SKM-1 treated with dmso at 0.1 percent for 144 hours (cell line): ENCODE results near the gene BRSK2.

Experiments
- DNase-seq: peaks from one replicate; lab custom pipeline; 2025; ENCODE audit not compliant: unreplicated experiment; lab: John Stamatoyannopoulos, UW

Gene BRSK2

DNA sequence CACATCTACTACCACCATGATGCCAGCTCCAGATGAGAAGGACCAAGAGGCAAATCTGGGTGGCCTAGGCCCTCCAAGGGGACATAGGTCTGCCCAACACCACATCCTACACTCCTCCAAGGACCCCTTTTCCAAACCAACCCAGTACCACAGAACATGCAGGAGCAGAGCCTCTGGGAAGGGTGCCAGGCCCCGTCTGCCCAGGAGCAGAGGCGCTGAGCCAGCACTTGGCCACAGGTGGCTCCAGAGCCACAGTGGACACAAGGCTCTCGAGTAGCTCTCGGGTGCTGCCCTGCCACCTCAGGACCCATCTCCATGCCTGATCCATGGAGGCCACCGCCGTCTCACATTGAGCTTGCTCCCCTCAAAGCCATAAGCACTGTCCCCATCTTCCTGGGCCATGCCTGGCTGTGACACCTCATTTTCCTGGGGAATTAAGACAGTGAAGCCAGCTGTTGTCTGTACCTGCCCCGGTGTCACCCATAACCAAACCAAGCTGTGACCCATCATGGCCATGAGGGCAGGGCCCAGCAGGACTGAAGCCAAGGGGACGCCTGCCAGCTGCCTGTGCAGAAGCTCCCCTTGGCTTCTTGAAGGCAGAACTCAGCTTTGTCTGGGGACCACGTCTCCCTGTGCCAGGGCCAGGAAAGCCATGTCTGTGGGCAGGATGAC, 89.4 kb downstream of the BRSK2 start:
- DNase-seq, result no peak

DNA sequence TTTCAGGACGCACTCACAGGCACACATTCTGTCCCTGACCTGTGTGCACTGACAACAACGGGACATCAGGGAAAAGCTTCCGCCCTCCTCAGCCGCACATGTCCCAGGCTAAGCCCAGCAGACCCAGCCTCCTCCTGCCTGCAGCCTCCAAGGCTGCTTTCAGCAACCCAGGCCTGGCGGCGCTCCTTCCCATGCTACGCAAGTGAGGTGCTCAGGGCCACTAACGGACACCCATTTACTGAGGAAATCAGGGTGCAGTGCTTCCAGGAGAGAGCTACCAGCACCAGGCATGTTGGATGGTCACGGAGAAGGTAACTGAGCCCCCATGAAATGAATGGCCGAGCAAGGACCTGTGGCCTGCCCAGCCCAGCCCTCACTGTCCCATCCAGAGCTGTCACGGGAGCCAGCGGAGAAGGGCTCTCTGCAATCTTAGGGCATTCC, 90.0 kb downstream of the BRSK2 start:
- DNase-seq, result no peak

DNA sequence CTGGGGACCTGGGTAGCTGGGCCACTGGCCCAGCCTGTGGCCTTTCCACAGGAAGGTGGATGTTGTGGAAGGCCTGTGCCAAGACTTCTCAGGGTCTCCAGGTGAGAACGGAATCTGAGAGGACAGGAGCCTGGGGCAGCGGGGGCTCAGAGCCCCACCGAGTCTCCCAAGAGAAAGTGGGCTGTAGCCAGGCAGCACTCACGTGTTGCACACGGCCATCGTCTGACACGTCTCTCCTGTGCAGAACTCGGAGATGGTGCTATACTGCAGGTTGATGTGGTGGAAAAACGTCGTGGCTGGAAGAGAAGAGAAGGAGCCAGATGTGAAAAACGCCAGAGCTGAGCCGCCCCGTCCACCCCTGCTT, 90.4 kb downstream of the BRSK2 start:
- no peak for DNase-seq

DNA sequence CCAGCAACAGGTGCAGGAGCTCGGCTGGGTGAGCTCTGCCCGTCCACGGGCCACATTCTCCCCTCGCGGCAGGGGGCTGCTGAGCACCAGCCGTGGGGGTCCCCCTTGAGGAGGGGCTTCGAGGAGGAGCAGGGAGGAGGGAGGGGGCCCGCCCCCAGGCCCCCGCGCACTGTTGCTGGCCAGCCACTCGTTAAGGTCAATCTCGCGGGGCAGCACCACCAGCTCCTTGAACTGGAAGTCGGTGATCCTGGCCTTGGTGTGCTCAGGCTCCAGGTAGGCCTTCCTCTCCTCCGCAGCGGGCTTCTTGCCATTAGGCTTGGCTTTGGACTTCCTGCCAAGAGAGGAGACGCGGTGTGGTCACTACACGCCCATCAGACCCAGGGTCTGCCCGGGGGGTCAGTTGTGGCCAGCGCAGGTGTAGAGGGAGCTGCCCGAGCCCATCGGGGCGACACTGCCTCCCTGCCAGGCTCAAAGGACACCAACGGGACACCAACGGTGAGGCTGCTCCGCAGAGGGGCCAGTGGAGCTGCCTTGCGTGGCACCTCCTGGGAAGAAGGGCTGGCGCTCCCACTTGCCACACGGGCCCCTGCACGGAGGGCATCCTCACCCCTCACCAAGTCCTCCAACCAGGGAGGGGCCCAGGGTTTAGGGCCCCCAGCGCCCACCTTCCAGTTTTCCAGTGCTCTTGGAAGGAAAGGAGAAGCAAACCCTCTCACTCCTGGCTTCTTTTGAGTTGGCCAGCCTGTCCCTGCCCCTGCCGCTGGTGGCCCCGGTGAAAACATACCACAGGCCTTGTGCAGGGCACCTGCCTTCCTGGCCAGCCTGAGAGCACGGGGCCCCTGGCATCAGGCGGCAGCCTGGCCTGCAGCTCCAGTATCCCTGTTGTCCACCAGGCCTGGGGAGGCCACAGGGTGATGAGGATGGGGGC, 91.1 kb downstream of the BRSK2 start:
- DNase-seq, result no peak

DNA sequence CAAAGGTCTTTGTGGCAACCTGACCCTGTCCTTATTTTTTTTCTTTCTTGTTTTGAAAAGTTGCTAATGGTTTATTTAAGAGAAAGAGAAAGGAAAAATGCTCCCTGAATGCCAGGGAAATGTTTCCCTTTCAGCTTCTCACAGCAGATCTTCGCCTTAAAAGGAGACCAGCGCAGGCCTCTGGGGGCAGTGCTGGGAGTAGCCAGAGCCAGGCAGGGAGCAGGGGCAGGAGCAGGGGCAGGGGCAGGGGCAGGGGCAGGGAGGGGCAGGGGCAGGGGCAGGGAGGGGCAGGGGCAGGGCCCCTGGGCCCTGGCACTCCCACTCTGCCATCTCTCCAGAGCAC, 91.7 kb downstream of the BRSK2 start:
- DNase-seq, result no peak

DNA sequence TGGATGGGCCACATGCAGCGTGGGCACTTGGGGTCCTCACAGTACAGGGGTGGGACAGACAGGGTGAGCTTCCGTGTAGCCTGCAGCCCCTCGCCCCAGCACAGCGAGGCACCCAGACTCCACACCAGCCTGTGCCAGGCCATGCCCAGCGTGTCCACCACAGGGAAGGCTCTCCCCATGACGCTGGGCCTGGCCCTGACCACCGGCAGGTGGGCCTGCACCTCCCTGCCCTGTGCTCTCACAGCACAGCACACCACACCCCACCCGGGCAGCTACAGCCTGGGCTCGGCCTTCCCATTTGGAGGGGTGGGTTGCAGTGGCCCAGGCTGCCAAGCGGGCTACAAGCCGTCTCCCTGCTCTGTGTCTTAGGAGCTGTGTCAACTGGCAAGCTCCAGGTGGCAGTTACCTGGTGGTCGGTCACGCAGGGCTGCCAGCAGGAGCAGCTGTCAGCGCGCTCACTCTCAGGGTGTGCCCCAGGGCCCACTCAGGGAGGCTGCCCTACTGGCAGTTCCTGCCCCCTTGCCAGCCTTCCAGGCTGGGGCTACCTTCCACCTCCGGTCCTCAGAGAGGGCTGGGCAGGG, 92.2 kb downstream of the BRSK2 start:
- no peak for DNase-seq

DNA sequence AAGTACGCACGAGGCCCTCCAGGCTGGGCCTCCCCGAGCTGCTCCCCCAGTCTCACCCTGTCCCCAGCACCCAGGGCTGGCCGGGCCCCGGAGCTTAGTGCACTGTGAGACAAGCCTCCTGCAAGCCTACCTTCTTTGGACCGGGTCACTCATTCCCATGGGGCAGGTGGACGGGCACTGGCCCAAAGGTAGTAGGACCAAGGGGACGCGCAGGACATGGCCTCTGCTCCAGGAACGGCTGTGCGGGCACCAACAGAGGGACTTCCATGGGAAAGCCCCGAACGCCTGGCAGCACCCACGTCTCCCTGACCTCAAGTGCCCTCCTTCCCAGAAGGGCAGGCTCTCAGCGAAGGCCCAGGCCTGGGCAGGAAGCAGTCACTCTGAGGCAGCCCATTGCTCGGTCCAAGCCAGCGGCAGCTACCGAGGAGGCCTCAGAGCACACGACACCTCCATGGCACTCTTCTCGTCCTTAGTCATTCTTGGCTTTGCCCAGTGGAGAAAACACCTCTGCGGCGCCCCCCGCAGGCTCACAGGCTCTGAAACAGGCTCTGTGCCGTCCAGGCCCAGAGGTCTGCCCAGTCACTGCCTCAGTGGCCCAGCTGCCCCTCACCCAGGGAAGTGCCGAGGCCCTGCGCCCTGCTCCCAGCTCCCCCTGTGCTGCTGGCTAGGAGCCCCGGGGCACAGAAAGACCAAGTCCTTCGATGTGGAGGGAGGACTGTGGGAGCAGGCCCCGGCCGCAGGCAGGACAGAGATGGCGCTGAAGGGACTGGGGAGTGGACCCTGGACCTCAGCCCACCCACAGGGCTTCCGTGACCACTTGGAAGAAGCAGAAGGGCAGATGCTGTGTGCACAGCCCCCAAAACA, 93.1 kb downstream of the BRSK2 start:
- DNase-seq, result no peak

DNA sequence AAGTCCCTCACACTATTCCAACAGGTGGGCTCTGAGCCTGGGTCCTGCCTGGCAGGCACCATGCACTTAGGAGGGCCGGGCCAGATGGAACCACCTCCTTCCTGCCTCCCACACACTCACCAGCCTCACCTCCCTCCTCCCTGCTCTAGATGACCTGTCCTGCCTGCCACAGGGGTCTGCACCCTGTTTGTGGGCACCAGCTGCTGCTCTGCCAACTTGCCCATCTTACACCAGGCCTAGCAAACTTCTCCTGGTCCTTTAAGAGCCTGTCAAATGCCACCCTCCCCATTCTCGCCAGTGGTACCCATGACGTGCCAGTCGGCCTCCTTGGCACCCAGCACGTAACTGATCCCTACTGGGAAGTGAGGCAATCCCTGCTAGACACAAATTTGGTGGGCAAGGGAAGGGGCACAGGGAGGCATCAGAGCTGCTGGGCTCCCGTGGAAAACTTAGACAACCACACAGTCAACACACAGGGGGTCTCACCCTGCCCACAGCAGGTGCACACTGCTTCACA, 93.8 kb downstream of the BRSK2 start:
- DNase-seq, result no peak

DNA sequence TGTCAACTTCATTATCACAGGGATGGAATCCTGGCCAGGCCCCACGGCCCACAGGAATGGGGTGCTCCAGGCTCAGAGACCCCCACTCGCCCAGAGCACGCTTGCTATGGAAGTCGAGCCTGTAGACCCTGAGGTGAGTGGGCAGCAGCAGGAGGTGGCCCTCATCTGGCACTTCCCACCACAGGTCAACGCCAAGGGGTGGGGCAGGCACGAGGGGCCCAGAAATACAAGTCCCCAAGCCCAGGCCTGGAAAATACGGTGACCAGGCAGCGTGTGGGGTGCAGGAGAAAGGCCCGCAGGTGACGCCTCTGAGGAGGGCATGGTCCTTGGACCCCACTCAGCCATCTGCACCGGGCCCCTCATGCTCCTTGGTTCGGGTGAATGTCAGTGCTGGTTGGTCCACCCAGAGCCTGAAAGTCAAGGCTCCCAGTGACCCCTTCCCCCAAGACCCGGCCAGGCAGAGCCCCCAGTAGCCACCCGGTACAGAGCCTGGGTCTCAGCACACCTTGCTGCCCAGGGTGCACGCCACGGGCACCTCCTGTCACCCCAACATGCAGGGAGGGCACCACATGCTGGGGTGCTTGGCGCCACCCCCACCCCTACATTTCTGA, 94.4 kb downstream of the BRSK2 start:
- no peak for DNase-seq

DNA sequence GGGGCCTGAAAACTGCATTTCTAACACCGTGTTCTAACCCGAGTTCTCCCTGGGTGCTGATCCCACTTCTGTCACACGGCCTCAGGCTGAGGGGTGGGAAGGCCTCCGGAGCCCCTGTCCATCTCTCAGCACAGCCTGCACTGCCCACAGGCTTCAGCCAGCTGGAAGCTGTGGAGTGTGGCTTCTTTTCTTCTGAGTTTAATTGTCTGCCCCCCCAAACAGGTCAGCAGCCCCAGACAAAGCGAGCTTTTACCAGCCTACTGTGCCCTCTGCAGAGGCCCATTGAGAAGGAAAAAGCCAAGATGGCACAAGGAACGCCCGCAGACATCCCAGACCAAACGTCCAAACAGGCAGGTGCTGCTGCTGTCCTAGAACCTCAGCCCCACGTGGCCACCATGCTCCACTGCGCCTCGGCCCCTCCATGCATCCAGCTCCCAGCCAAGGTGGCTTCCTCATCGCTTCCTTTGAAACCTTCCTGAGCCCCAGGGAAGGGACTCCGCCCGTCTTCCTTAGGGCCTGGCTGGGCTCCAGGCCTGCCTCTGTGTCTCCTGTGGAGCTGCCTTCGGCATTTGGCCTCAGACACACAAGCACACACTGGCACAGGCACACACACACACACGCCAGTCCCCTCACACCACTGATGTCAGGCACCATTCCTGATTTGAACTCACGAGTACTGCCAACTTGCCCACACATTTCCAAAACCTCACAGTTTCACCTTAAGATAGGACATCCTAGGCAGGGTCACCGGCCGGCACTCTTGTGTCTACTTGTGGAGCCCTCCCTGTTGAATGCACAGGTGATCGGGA, 95.2 kb downstream of the BRSK2 start:
- DNase-seq, result no peak

DNA sequence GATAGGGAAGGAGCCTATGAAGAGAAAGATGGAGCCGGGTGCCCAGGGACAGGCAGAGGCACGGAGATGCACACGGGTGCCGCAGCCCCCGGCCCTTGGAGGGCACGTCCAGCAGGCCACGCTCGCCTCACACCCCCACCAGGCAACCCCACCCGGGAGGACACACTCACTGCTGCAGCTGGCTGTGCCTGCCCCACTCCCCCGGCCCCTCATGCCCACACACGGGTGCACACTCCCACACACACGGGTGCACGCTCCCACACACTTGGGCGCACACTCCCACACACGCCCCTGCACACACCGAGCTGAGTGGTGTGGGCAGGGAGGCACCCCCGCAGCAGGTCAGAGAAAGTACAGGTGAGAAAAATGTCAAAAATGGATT, 95.8 kb downstream of the BRSK2 start:
- DNase-seq, result no peak

DNA sequence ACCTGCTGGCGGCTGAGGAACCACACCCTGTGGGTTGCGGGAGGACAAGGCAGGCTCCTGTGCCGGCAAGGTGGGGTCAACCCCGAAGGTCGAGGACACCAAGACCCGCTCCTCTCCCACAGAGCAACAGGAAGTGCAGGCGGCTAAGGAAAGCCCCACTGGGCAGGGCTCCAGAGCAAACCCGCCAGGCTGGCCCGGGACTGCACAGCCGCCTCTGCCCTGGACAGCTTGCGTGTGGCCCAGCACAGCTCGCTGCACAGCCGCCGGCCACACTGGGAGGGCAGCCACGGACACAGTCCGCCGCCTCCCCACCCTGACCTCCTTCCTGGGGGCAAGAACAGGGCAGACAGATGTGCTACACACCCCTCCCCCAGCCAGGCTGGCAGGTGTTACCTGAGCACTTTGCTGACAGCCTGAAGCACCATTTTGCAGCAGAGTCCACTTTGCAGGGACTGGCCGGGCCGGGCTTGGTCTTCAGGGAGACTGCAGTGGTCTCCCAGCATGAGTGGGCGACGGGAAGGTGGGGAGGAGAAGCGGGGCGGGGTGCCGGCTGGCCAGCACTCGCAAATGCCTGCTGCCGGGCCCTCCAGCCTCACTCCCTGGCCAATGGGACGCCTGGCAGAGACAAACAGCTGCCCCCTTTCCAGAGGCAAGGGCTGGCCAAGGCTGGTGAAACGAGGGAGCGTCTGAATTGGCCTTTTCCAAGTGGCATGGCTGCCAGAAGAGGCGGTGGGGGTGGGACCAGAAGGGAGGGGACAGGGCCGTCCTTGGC, 96.5 kb downstream of the BRSK2 start, which contains the start of gene MOB2:
MOB2 (minus strand) TSS at position 726 of the 772 bp plus-strand sequence; CDS start at position 503, 223 bp downstream.
- DNase-seq, result no peak

DNA sequence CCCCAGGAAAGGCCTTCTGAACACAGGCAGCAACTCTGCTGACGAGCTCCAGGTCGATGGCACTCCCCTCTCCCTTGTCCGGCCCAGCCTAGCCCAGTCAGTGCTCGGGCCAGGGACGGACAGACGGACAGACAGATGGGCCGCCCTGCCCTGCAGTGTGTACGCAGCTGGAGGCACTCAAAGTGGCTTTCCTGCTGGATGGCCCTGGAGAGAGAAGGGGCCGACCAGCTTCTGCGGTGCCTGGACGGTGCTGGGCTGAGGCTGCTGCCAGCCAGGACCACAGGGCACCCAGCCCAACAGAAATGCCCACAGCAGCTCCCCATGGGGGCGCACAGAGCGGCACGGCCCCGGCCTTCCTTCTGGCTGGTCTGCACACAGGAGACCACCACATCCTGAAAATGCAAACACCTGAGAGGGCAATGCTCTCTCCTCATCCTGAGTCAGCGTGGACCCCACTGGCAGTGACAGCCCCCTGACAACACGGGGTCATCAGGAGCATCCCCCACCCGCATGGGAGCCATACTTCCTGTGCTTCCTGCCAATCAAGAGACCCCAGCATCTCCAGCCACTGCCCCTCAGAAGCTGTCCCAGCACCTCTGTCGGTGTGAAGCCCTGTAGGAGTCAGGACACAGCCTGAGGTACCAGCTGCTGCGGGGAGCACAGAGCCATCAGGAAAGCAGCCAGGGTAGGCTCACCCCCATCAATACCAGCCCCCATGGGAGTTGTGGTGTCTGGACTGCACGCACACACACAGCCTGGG, 97.5 kb downstream of the BRSK2 start:
- no peak for DNase-seq

DNA sequence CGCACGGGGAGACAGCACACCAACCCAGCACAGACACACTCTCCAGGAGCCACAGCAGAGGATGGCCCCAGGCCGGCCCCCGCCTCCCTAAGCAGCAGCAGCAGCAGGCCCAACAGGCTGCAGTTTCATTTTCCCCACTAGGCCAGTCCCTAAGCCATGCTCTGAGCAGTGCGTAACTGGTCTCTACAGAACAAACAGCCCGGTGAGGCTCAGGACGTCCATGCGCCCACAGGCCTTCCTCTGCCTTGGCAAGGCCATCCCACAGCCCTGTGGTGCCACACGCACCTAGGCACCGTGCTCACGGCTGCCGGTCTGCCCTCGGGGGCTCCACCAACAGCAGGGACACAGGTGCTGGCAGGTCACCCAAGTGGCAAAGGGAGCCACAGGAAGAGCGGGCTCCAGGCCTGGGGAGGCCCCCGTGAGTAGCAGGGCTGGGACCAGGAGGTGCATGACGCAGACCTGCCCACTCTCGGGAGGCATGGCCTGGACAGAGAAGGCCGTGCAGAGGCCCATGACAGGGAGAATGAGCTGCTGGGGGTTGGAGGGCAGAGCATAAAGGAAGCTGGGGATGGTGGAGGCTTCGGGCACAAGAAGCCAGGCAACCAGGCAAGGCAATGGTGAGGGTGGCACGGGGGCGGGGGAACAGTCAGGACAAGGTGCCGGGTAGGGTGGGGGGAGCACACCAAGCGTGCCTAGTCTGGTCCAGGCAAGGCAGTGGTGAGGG, 98.3 kb downstream of the BRSK2 start:
- DNase-seq, result no peak

DNA sequence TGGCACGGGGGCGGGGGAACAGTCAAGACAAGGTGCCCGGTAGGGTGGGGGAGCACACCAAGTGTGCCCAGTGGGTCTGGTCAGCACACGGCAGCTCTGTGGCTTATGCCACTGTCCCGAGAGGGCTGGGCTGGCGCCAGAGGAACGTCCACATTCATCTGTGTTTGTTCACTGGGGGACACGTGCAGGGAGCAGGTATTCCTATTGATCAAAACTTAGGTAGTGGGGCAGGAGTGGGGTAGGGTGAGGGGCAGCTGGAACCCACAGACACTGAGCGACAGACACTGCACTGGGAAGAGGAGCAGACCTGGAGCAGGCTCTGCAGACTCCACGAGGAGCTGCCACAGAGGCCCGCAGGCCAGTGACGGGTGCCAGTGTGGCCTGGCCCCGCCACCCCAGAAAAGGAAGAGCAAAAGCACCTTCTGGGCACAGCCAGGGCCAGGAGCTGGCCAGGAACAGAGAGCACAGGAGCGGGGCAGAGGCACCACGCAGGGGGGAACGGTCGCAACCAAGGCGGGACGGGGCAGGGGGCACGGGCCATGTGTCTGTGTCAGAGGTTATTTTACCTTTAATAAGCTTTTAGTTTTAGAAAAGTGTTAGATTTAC, 98.9 kb downstream of the BRSK2 start:
- no peak for DNase-seq

DNA sequence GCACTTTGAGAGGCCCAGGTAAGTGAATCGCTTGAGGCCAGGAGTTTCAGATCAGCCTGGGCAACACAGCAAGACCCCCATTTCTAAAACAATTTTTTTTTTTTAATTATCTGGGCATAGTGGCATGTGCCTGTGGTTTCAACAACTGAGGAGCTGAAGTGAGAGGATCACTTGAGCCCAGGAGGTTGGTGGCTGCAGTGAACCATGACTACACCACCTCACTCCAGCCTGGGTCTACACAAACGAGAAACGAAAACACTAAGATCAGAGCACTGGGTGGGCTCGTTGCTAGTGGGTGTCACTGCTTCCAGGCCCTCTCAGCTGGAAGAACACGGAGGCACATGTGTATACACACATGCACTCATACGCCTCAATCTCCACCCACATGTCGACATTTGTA, 100.9 kb downstream of the BRSK2 start:
- DNase-seq, result no peak

DNA sequence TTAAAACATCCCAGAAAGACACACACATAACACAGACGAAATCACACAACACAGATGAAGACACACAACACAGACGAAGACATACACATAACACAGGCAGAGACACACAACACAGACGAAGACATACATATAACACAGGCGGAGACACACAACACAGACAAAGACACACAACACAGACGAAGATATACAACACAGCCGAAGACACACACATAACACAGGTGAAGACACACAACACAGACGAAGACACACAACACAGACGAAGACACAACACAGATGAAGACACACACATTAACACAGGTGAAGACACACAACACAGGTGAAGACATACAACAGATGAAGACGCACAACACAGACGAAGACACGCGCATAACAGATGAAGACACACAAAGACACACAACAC, 101.6 kb downstream of the BRSK2 start:
- DNase-seq, result no peak
